ENCODE results near the gene ATG2A. TPM values are rescaled to one million over a fixed set of nuclear protein-coding genes. Genes with fewer than 3 reads are reported as not detected.

ATG2A gene
- total and polyA plus RNA-seq, 2 of the 8 experiments (the other 6 are each of a cell fraction or from before 2014, with no cell fraction given), result 12.1 to 22.1 TPM

DNA sequence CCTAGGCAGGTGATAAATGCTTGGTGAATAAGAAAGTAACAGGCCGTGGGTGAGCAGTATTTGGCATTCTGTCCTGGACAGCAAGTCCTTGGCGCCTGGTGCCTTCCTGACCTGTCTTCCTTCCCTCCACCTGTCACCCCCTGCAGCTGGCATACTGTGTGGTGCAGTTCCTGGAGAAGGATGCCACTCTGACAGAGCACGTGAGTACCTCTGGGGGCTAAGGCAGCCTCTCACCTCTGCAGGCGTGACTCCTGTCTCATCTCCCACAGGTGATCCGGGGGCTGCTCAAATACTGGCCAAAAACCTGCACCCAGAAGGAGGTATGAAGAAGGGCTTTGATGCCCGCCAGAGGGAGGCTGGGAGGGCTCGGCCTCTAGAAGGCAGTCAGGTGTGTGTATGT lies 14.3 kb upstream of the ATG2A start:
- Histone ChIP-seq H3K14ac (ENCODE audit: insufficient read length) (no peak overlapping the region), H4K91ac (replicated peaks; ENCODE audit: insufficient read length, low read length) (no peak overlapping the region), H3K27me3 (replicated peaks in 1 of 4; ENCODE audit: control insufficient read depth in 3 of 4, extremely low read depth in 1 of 4, insufficient read depth in 3 of 4, low read length in 3 of 4) (no peaks in the 10 kb centered on the region; a peak in 1 of 7 replicates), H3K4me3 (ENCODE audit: extremely low read depth in 1 of 4, insufficient read depth in 2 of 4, low read depth in 3 of 4, low read length in 4 of 4) (no peak overlapping the region), H3K4me2 (ENCODE audit: insufficient read depth in 1 of 2, low read depth in 2 of 2, low read length in 2 of 2) (no peak overlapping the region), H2BK5ac (ENCODE audit: low read depth, low read length) (no peak overlapping the region), H3K4ac (replicated peaks; ENCODE audit: insufficient read length, low read depth, low read length) (no peak overlapping the region), H3K79me2 (ENCODE audit: control insufficient read depth in 1 of 2, insufficient read depth in 2 of 2, low read length in 2 of 2) (no peaks in the 10 kb centered on the region), H2BK12ac (ENCODE audit: low read depth, low read length) (no peak overlapping the region), H3K4me1 (replicated peaks in 1 of 4; ENCODE audit: control insufficient read depth in 3 of 4, insufficient read depth in 4 of 4, low read length in 3 of 4) (peaks cover 1 to 14% (median 7%) of the 10 kb centered on the region in 4 experiments), H3K27ac (ENCODE audit: low read depth, low read length) (no peak overlapping the region), H3K23me2 (ENCODE audit: low read depth, low read length) (peaks cover 2% of the 10 kb centered on the region; the same call in 1 of the 2 replicates), H3K36me3 (ENCODE audit: control insufficient read depth in 2 of 4, insufficient read depth in 4 of 4, low read length in 3 of 4) (no peaks in the 10 kb centered on the region; a peak in 1 of 8 replicates), H2BK20ac (ENCODE audit: low read length) (no peak overlapping the region), H2AK5ac (ENCODE audit: low read depth, low read length) (no peak overlapping the region), H3K9ac (replicated peaks in 1 of 4; ENCODE audit: extremely low read depth in 1 of 4, low read depth in 3 of 4, low read length in 3 of 4) (no peak overlapping the region), H4K8ac (ENCODE audit: extremely low read depth, insufficient read depth, low read length) (no peak overlapping the region), H4K20me1 (replicated peaks in 1 of 2; ENCODE audit: control insufficient read depth in 1 of 2, insufficient read depth in 2 of 2, low read length in 2 of 2) (peaks cover 0 to 4% of the 10 kb centered on the region in 2 experiments), H2AFZ (ENCODE audit: low read length) (no peak overlapping the region), H3K56ac (replicated peaks; ENCODE audit: insufficient read length, low read depth, low read length) (no peak overlapping the region), H3K18ac (ENCODE audit: extremely low read depth, low read length) (no peak overlapping the region), H4K5ac (ENCODE audit: insufficient read length, low read depth, low read length) (no peak overlapping the region), H2BK120ac (replicated peaks; ENCODE audit: low read depth, low read length) (no peak overlapping the region), H3K23ac (ENCODE audit: insufficient read length) (no peak overlapping the region), H3K79me1 (ENCODE audit: low read depth, low read length) (no peaks in the 10 kb centered on the region), H3K9me3 (ENCODE audit: insufficient read depth in 2 of 2, low read depth in 1 of 2, low read length in 1 of 2) (no peaks in the 10 kb centered on the region), H2BK15ac (ENCODE audit: low read length) (no peak overlapping the region)
- FAIRE-seq (no peak), DNase-seq (ENCODE audit: low read depth in 1 of 2, low spot score in 2 of 2) (no peak)
- ChIA-PET CTCF (ENCODE audit: partially characterized antibody) (no interaction called here), POLR2A (ENCODE audit: partially characterized antibody) (interaction anchor here (1.3 kb wide), 1 partner anchor 15 kb away, joined by 3 read pairs; no protein-coding TSS in a partner anchor)
- TF ChIP-seq POU5F1 (IDR thresholded peaks at IDR 0.05; ENCODE audit: low read depth, low read length) (no peak), CEBPB (IDR thresholded peaks at IDR 0.05; ENCODE audit: low read depth, low read length) (no peak), SP4 (IDR thresholded peaks at IDR 0.05; ENCODE audit: low read length) (no peak), POLR2AphosphoS5 (IDR thresholded peaks at IDR 0.05; ENCODE audit: low read depth, low read length) (no peak), SP1 (IDR thresholded peaks at IDR 0.05; ENCODE audit: low read depth, low read length) (no peak), RNF2 (IDR thresholded peaks at IDR 0.05; ENCODE audit: borderline replicate concordance, low read depth, low read length, missing control alignments, poor library complexity, severe bottlenecking) (no peak), EP300 (IDR thresholded peaks at IDR 0.05; ENCODE audit: borderline replicate concordance in 1 of 2, low read depth in 2 of 2, low read length in 2 of 2) (no peak), KDM4A (IDR thresholded peaks at IDR 0.05; ENCODE audit: low read depth, low read length, severe bottlenecking) (no peak), POLR2A (IDR thresholded peaks at IDR 0.05; ENCODE audit: control extremely low read depth in 1 of 2, low read depth in 2 of 2, low read length in 2 of 2) (no peak), BRCA1 (IDR thresholded peaks at IDR 0.05; ENCODE audit: low read depth, low read length) (no peak), SRF (IDR thresholded peaks at IDR 0.05; ENCODE audit: low read depth, low read length) (no peak), SUZ12 (IDR thresholded peaks at IDR 0.05; ENCODE audit: low read length) (no peak), BCL11A (IDR thresholded peaks at IDR 0.05; ENCODE audit: low read depth in 2 of 2, low read length in 2 of 2) (no peak)
- WGBS, 2 experiments (ENCODE audit: extremely low coverage in 1 of 2, insufficient coverage in 1 of 2, insufficient read length in 1 of 2, insufficient replicate concordance in 2 of 2, low coverage in 1 of 2, low lambda C conversion rate in 2 of 2, missing lambda C conversion rate in 1 of 2), result 76% methylated on average over 7 of the region's 7 CpGs; no CpG with 5 or more reads in 1 of the 2 experiments
